GM10266 (cell line): Measurements from ENCODE around the gene DPF3.

Source experiments
- DNase-seq: peaks from one replicate; pipeline ENCODE4 v3.0.0; 2012; ENCODE audit errors: extremely low spot score
- TF ChIP-seq, protein P1 (sequence below): IDR thresholded peaks from 2 replicates; pipeline ENCODE4 v1.5.1; 2012; ENCODE audit warnings: mild to moderate bottlenecking, low read depth; ENCODE audit not compliant: control insufficient read depth, insufficient read depth; ENCODE audit errors: missing control alignments

DPF3 gene

DNA sequence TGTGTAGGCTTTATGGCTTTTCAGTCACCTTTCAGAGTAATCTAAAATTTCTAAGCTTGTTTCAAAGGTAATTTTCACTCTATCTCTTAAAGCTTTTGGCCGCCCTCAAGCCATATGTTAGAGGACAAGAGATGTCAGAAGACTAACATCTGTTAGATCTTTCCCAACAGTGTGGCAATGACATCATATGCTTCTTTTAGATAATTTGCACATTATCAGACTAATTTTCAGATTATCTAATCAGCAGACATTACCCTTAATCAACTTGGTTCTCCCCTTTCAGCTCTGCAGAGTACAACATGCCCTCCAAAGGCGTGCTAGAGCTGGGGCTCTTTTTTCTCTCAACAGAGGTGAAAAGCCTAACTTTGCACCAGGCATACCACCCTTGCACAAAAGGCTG is 207.1 kb downstream of the DPF3 start:
- no peak for DNase-seq
- TF ChIP-seq, protein P1, sequence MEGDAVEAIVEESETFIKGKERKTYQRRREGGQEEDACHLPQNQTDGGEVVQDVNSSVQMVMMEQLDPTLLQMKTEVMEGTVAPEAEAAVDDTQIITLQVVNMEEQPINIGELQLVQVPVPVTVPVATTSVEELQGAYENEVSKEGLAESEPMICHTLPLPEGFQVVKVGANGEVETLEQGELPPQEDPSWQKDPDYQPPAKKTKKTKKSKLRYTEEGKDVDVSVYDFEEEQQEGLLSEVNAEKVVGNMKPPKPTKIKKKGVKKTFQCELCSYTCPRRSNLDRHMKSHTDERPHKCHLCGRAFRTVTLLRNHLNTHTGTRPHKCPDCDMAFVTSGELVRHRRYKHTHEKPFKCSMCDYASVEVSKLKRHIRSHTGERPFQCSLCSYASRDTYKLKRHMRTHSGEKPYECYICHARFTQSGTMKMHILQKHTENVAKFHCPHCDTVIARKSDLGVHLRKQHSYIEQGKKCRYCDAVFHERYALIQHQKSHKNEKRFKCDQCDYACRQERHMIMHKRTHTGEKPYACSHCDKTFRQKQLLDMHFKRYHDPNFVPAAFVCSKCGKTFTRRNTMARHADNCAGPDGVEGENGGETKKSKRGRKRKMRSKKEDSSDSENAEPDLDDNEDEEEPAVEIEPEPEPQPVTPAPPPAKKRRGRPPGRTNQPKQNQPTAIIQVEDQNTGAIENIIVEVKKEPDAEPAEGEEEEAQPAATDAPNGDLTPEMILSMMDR = no peak

DNA sequence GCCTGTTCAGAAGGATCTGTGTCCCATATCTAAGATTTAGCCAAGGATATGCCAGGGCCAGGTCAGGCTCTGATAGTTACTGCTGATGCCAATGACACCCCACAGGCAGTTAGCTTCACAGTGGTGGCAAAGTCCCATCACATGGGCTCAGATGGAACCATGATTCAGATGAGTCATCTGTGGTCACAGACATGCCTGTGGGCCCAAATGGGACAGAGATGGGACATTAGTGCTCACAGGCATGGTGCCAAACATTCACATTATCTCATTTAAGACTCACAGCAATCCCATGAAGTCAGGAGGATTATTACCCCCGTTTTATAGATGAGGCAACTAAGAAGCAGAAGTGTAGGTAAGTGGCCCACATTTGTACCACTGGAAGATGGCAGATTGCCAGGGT is 207.8 kb downstream of the DPF3 start:
- TF ChIP-seq, protein P1 = no peak
- DNase-seq = no peak

DNA sequence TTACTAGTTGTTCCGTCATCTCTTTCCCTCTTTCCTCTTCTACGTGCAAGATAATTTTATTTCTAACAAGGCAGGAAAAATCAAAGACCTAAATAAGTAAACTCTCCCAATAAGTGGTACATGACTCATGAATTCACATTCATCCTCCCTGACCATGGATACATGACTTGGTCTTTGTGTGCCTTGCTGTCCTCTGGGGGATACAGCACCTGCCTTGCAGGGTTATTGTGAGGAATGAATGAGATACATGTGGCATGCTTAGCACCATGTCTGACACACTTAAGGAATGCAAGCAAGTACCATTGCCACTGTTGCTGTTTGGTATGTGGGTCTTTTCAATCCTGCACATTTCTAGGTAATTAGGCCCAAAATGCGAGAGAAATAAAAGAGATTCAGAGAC is 208.4 kb downstream of the DPF3 start:
- TF ChIP-seq, protein P1 = no peak
- DNase-seq = no peak

DNA sequence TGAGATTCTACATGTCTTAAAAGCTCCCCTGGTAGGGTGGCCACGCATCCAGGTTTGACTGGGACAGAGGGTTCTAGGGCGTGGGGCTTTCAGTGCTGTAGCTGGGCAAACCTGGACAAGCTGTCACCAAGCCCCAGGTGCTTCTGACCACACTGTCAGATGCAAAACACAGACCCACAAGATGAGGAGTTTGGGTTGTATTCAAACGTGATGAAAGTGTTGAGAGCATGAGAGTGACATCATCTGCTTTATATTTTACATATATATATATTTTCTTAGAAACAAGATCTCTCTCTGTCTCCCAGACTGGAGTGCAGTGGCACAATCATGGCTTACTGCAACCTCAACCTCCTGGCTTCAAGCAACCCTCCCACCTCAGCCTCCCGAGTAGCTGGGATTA is 210.1 kb downstream of the DPF3 start:
- TF ChIP-seq, protein P1 = no peak
- no peak for DNase-seq

DNA sequence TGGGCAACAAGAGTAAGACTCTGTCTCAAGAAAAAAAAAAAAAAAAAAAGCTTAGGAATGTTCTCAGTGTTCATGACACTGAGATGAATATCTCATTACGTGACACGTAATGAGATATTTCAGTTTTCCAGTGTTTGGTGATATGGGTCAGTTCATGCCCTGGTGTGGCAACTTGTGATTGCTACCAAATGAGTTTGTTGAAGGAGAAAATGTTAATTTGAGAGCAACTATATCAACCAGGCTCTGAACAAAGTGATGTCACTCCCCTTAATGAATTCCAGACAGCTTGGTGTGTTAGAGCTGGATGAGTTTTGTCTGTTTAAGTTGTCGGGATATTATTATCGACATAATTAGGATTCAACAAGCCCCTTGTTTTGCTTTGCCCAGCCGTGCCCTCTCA is 211.7 kb downstream of the DPF3 start:
- TF ChIP-seq, protein P1 = no peak
- DNase-seq = no peak

DNA sequence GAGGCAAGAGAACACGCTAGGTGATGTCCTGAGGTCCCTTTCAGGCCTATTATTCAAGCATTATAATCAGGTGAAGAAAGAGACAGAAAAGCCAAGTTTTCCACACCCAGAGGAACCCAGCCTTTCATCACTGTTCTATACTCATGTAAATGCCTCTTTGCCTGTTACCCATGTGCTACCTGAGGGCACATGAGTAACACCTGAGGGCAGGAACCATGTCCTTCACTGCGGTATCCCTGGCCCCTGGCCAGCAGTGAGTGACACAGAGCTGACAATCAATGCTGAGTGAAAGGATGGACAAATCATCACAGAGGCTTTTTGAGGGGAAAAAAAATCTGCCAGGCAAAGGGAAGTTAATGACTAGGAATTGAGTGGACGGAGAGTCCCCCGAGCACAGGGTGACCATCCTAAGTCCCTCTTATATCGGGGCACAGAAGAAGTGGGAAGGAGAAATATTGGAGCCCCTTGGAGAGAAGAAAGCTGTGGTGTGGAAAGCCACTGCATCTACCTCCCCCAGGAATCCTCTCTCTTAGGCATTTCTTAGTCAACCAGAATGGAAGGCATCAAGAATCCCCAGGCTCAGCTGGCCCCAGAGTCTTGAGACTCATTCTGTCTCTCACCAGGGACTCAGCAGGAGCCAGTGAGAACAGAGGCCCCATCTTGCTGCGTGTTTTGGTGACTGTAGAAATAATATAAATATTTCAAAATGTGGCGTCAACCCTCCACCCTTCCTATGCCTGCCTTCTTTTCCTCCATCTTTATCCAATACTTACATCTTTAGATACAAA is 212.9 kb downstream of the DPF3 start:
- DNase-seq = no peak
- TF ChIP-seq, protein P1 = no peak

DNA sequence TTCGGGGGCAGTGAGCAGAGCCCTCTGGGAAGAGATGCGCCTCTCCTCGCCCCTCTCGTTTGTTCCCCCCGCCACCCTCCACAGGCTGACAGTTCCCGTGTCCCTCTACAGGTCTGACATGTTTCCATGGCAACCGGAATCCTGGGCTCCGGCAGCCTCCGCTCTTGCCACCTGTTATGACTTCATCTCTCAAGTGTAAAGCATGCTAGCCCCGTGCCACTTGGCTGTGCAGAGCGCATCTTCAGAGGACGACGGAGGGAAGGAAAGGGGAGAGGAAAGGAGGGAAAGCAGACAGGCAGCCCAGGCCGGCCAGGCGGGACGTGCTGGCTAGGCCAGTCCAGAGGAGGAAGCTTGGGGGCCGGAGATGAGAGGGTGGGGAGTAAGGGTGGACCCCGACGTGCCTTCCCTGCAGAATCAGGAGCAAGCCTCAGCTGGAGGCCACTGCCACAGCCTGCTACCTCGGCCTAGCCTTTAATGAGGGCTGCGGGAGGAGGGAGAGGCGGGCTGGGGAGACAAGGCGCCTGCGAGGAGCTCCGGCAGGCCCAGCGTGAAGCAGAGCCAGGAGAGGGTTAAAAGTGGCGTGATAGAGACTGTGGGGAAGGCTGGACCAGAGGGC is 214.3 kb downstream of the DPF3 start:
- TF ChIP-seq, protein P1 = no peak
- DNase-seq = no peak
